Peyer's patch (tissue), 4 donors: Measurements from ENCODE around the gene SUDS3.

ENCODE experiments used
- CTCF ChIP-seq, 6 experiments: fragments of 450-650 bp in 4 of 6; fragments of 200-600 bp in 2 of 6; sonication (generic) in 1 of 6; IDR thresholded peaks; one replicate each; pipeline ENCODE4 v1.5.1; 2017 to 2019; ENCODE audit warnings: antibody characterized with exemption in 6 of 6, mild to moderate bottlenecking in 3 of 6, moderate library complexity in 1 of 6
- POLR2A ChIP-seq, 2 donors: fragments of 450-650 bp; IDR thresholded peaks; one replicate each; pipeline ENCODE4 v1.5.1; 2017; ENCODE audit warnings: antibody characterized with exemption in 2 of 2, mild to moderate bottlenecking in 2 of 2, moderate library complexity in 2 of 2

DNA sequence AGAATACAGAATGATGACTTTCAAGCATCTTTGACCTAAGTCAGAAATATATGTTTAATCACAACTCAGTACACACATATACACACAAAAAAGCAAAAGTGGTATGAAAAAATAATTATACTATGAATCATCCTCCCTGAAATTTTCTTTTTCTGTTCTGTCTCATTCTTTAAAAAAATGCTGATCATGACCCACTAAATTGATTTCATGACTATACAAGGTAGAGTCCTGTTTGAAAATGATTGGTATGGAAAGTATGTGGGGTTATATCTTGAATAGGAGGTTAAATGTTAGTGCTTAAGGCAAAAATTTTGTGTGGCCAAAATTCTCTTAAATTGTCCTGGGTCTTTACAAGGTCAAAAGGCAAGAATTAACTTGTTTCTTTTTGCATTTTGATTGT is 80.4 kb downstream of the SUDS3 start:
- no peak for TF ChIP-seq CTCF (IDR thresholded peaks at IDR 0.05)
- no peak for TF ChIP-seq POLR2A (IDR thresholded peaks at IDR 0.05)
